NT2/D1 (cell line): ENCODE data around the gene LYVE1.

Experiments used
- YY1 ChIP-seq: IDR thresholded peaks from 2 replicates; pipeline ENCODE4 v1.6.1; 2011; ENCODE audit not compliant: insufficient read length, insufficient read depth
- ZNF274 ChIP-seq: IDR thresholded peaks from 2 replicates; pipeline ENCODE4 v1.6.1; 2011; ENCODE audit warnings: mild to moderate bottlenecking, low read depth, low read length

- TF ChIP-seq ZNF274 (no peak), YY1 (no peak)
Measured at GRCh38 chr11:10518891-10519290, 49.6 kb downstream of the LYVE1 start.
